ENCODE results near the gene ADO. TPM values are rescaled to one million over a fixed set of nuclear protein-coding genes. Genes with fewer than 3 reads are reported as not detected.

ADO gene
- total RNA-seq, 1 experiment from 2014 or later, result 26.2 TPM

DNA sequence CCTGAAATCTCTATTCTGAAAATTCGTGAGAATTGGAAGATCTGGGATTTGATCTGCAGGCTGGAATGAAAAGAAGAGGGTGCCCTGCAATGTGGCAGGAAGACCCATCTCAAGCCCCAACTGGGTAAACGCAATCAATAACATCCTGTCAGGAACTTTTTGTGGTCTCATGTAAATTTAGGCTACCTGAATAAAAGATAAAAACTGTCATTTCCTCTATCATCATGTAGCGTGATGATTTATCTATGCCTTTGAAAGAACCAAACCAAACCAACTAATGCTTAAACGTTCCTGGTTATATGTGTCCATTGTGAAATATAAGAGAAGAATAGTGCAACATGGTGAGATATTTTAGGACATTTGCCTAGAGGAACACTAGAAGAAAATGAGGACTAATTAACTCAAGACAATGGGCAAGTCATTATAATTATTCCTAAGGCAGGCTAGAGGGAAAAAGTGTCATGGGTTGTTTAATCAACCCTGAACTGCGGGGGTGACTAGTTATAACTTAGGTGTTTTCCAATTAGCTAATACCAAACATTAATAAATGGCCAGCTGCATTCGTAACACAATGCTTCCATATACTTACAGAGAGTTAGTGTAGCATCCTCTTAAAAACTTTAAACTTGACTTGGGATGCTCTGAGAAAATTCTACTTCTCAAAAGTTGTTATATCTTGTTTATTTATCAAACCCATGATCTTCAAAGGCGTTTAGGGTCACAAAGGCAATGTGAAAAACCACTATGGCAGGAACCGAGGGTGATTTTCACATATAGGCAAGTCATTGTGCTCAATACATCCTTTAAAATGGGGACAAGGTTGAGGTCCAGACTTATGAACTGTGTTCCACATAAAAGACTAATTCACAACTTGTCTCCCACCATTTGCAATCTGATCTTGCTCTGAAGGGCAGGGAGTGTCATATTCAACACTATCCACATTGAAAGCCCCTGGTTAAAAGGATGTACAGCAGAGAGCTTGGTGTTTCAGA is 48.6 kb upstream of the ADO start:
- TF ChIP-seq EZH2 (IDR thresholded peaks at IDR 0.05) (no peak), SRF (IDR thresholded peaks at IDR 0.05; ENCODE audit: low read depth) (no peak), ZNF274 (IDR thresholded peaks at IDR 0.05; ENCODE audit: low read depth, low read length) (no peak), ZFX (IDR thresholded peaks at IDR 0.05) (no peak), EZH2phosphoT487 (IDR thresholded peaks at IDR 0.05; ENCODE audit: borderline replicate concordance) (no peak), JUND (IDR thresholded peaks at IDR 0.05) (no peak), POLR2A (IDR thresholded peaks at IDR 0.05; ENCODE audit: borderline replicate concordance, extremely low read depth, insufficient read depth, insufficient read length) (no peak), YY1 (IDR thresholded peaks at IDR 0.05; ENCODE audit: extremely low read depth, insufficient replicate concordance, low read depth, low read length) (no peak), CBX3 (IDR thresholded peaks at IDR 0.05; ENCODE audit: low read depth) (no peak), CEBPB (IDR thresholded peaks at IDR 0.05; ENCODE audit: low read depth) (no peak), SIN3A (IDR thresholded peaks at IDR 0.05; ENCODE audit: low read depth) (no peak)
- TF ChIP-seq, protein P1, sequence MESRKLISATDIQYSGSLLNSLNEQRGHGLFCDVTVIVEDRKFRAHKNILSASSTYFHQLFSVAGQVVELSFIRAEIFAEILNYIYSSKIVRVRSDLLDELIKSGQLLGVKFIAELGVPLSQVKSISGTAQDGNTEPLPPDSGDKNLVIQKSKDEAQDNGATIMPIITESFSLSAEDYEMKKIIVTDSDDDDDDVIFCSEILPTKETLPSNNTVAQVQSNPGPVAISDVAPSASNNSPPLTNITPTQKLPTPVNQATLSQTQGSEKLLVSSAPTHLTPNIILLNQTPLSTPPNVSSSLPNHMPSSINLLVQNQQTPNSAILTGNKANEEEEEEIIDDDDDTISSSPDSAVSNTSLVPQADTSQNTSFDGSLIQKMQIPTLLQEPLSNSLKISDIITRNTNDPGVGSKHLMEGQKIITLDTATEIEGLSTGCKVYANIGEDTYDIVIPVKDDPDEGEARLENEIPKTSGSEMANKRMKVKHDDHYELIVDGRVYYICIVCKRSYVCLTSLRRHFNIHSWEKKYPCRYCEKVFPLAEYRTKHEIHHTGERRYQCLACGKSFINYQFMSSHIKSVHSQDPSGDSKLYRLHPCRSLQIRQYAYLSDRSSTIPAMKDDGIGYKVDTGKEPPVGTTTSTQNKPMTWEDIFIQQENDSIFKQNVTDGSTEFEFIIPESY (IDR thresholded peaks at IDR 0.05; ENCODE audit: extremely low read depth, insufficient replicate concordance, low read length), result no peak
- TF ChIP-seq, protein P2, sequence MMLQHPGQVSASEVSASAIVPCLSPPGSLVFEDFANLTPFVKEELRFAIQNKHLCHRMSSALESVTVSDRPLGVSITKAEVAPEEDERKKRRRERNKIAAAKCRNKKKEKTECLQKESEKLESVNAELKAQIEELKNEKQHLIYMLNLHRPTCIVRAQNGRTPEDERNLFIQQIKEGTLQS (IDR thresholded peaks at IDR 0.05), result no peak
- POLR2A ChIA-PET, result no interaction called here
- H3K27me3 ChIP-seq (ENCODE audit: insufficient read depth, low read length), result no peaks in the 10 kb centered on the region; the same call in 1 of the 2 replicates
- H4K20me1 ChIP-seq (ENCODE audit: insufficient read depth), result no peaks in the 10 kb centered on the region
- DNase-seq (ENCODE audit: low read depth, low spot score) (no peak), ATAC-seq (no peak)
- CTCF ChIA-PET, result no interaction called here
- H3K9me3 ChIP-seq (ENCODE audit: control insufficient read depth in 1 of 2, insufficient read depth in 1 of 2, low read depth in 1 of 2, low read length in 2 of 2), result no peaks in the 10 kb centered on the region
- intact Hi-C loops (cut with micrococcal nuclease), result no loop called here
- H3K4me3 ChIP-seq (replicated peaks in 1 of 2; ENCODE audit: low read depth in 1 of 2, low read length in 2 of 2), result no peak overlapping the region
- H3K79me2 ChIP-seq (ENCODE audit: insufficient read depth, low read length), result no peaks in the 10 kb centered on the region
- BruUV-seq (replicated peaks), result no TSS peak
- no peak overlapping the region for H3K4me2 ChIP-seq (ENCODE audit: low read length)
- H3K9ac ChIP-seq (ENCODE audit: low read length), result no peak overlapping the region
- H2AFZ ChIP-seq (ENCODE audit: low read depth, low read length, poor library complexity, severe bottlenecking), result no peak overlapping the region
- H3K9me2 ChIP-seq (ENCODE audit: insufficient read depth), result no peaks in the 10 kb centered on the region
- H3K36me3 ChIP-seq (ENCODE audit: control insufficient read depth in 1 of 2, insufficient read depth in 2 of 2, low read length in 2 of 2), result no peaks in the 10 kb centered on the region
- H3K4me1 ChIP-seq (ENCODE audit: control insufficient read depth in 1 of 2, insufficient read depth in 2 of 2, low read length in 2 of 2), result no peaks in the 10 kb centered on the region
- H3K27ac ChIP-seq (ENCODE audit: low read depth, low read length), result no peak overlapping the region
- RAD21 ChIA-PET (ENCODE audit: low non-redundant PET in 1 of 2, low total read pairs in 2 of 2, uncharacterized antibody in 2 of 2, unreplicated experiment in 2 of 2), result no interaction called here
